Activated T-cell treated with anti-CD3 and anti-CD28 coated beads, Interleukin-2, amount 50 U/mL, for 1 hour (primary cell): Measurements from ENCODE around the gene NDUFS6.
"Not testable (repeated sequence)": the region's sequence is repeated elsewhere in the genome, so short reads cannot be mapped to it uniquely, and the experiment has no call there.

Experiments used
- DNase-seq: peaks from one replicate; pipeline ENCODE4 v3.0.0-alpha.2; 2020

The NDUFS6 gene

GRCh38 chr5:1784197-1785050, 16.8 kb upstream of the NDUFS6 start:
- no peak for DNase-seq

- no peak for DNase-seq
Observed at GRCh38 chr5:1785062-1785461, 16.1 kb upstream of the NDUFS6 start.

- no peak for DNase-seq
Observed at GRCh38 chr5:1785984-1786383, 15.2 kb upstream of the NDUFS6 start.

GRCh38 chr5:1786621-1787471, 14.4 kb upstream of the NDUFS6 start:
- no peak for DNase-seq

- no peak for DNase-seq
Observed at GRCh38 chr5:1787472-1788047, 13.6 kb upstream of the NDUFS6 start.

GRCh38 chr5:1788200-1788599, 13.0 kb upstream of the NDUFS6 start:
- DNase-seq = no peak

- no peak for DNase-seq
Observed at GRCh38 chr5:1788828-1789227, 12.4 kb upstream of the NDUFS6 start.

GRCh38 chr5:1789438-1789833, 11.8 kb upstream of the NDUFS6 start:
- not testable (repeated sequence) for DNase-seq

GRCh38 chr5:1789834-1790471, 11.3 kb upstream of the NDUFS6 start:
- no peak for DNase-seq

- DNase-seq = no peak
Observed at GRCh38 chr5:1791176-1791575, 10.0 kb upstream of the NDUFS6 start.

GRCh38 chr5:1792842-1793266, 8.4 kb upstream of the NDUFS6 start:
- peak; percentile 69 for DNase-seq

GRCh38 chr5:1793301-1793740, 7.9 kb upstream of the NDUFS6 start:
- no peak for DNase-seq

GRCh38 chr5:1793966-1794900, 7.0 kb upstream of the NDUFS6 start:
- no peak for DNase-seq

- no peak for DNase-seq
Observed at GRCh38 chr5:1794901-1795290, 6.3 kb upstream of the NDUFS6 start.

GRCh38 chr5:1795506-1795905, 5.7 kb upstream of the NDUFS6 start:
- DNase-seq = no peak

- DNase-seq = no peak
Observed at GRCh38 chr5:1795931-1796330, 5.3 kb upstream of the NDUFS6 start.

GRCh38 chr5:1796371-1797102, 4.7 kb upstream of the NDUFS6 start:
- DNase-seq = no peak

GRCh38 chr5:1797103-1797800, 4.0 kb upstream of the NDUFS6 start:
- DNase-seq = no peak

GRCh38 chr5:1797855-1798254, 3.4 kb upstream of the NDUFS6 start:
- no peak for DNase-seq

- DNase-seq = not testable (repeated sequence)
Observed at GRCh38 chr5:1798589-1798988, 2.6 kb upstream of the NDUFS6 start.
